ENCODE data around the gene ZNF451. TPM values are rescaled to one million over a fixed set of nuclear protein-coding genes. Genes with fewer than 3 reads are reported as not detected.

The ZNF451 gene
- total RNA-seq, 4 donors from 2014 or later = 34.9 to 102 (median 42.7) TPM

DNA sequence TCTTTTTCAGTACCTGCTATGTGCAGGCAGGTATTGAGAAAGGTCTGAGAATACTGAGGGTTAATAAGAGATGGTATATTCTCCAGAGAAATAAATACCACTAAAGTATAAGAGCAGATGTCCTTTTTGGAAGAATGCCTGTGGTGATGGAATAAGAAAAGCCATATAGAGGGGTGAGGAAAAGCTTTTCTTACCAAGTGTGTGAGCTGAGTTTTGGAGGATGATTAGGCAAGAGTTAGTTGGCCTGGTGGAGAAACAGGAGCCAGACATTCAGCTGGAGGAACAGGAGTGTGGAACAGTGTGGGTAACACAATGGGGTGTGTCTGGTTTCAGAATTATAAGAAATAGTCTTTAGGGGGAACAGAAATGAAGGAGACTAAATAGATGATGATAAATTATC is 19.9 kb downstream of the ZNF451 start:
- Histone ChIP-seq H3K27me3 (no peaks in the 10 kb centered on the region), H3K27ac (no peak overlapping the region), H3K36me3 (no peaks in the 10 kb centered on the region), H3K4me3 (no peak overlapping the region), H3K9me3 (no peaks in the 10 kb centered on the region), H3K4me1 (no peaks in the 10 kb centered on the region)
- DNase-seq (ENCODE audit: low spot score in 2 of 2) = no peak
- TF ChIP-seq CTCF (IDR thresholded peaks at IDR 0.05) (no peak), POLR2A (IDR thresholded peaks at IDR 0.05) (no peak), POLR2AphosphoS5 (IDR thresholded peaks at IDR 0.05) (no peak), EP300 (IDR thresholded peaks at IDR 0.05) (no peak)

DNA sequence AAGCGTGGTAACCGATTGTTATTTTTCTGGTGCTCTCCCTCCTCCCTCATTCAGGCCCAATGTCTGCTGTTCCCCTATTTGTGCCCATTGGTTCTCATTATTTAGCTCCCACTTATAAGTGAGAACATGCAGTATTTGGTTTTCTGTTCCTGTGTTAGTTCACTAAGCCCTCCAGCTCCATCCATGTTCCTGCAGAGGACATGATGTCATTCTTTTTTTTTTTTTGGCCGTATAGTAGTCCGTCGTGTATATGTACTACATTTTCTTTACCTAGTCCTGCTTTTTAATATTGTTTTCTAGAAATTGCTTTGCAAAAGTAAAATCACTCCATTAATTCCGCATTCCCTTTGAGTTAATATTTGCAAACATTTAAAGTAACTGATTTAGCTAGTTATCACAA is 23.1 kb downstream of the ZNF451 start:
- H3K9me3 ChIP-seq = no peaks in the 10 kb centered on the region
- H3K27ac ChIP-seq = no peak overlapping the region
- no peaks in the 10 kb centered on the region for H3K27me3 ChIP-seq
- TF ChIP-seq POLR2A (IDR thresholded peaks at IDR 0.05) (no peak), CTCF (IDR thresholded peaks at IDR 0.05) (no peak)
- H3K36me3 ChIP-seq = no peaks in the 10 kb centered on the region
- 98% methylated on average over 6 of the region's 6 CpGs for WGBS
- no peaks in the 10 kb centered on the region for H3K4me1 ChIP-seq
- no peak for DNase-seq (ENCODE audit: low spot score in 2 of 2)
- no peak overlapping the region for H3K4me3 ChIP-seq

GRCh38 chr6:57116776-57117175 is 26.8 kb downstream of the ZNF451 start:
- TF ChIP-seq CTCF (IDR thresholded peaks at IDR 0.05) = no peak
- no peak for TF ChIP-seq EP300 (IDR thresholded peaks at IDR 0.05)
- no peak for TF ChIP-seq POLR2A (IDR thresholded peaks at IDR 0.05)
- no peak for TF ChIP-seq POLR2AphosphoS5 (IDR thresholded peaks at IDR 0.05)
- no peak overlapping the region for H3K27ac ChIP-seq
- H3K36me3 ChIP-seq = no peaks in the 10 kb centered on the region
- no peak for DNase-seq (ENCODE audit: low spot score in 2 of 2)
- no peaks in the 10 kb centered on the region for H3K9me3 ChIP-seq
- H3K4me3 ChIP-seq = no peak overlapping the region
- 58% methylated on average over 1 of the region's 1 CpG for WGBS
- no peaks in the 10 kb centered on the region for H3K27me3 ChIP-seq
- H3K4me1 ChIP-seq = no peaks in the 10 kb centered on the region

DNA sequence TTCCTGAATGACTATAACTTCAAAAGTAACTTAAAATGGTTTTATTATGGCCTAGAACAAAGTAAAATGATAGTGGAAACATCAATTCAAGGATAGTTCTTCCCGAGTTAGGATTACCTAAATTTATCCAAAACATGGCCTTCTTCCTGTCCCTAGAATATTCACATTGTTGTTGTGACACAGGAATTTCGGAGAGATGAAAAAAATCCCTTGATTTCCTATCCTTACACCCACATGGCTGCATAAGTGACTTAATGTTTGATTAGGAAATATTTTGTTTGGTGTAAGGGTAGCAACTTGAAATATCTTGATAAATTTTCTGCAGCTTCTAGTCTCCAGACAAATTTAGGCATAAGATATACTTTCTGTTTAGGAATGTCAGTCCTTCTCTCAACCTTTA is 27.8 kb downstream of the ZNF451 start:
- no peaks in the 10 kb centered on the region for H3K36me3 ChIP-seq
- TF ChIP-seq POLR2A (IDR thresholded peaks at IDR 0.05) = no peak
- no peak for TF ChIP-seq EP300 (IDR thresholded peaks at IDR 0.05)
- TF ChIP-seq POLR2AphosphoS5 (IDR thresholded peaks at IDR 0.05) = no peak
- no peak for TF ChIP-seq CTCF (IDR thresholded peaks at IDR 0.05)
- no peaks in the 10 kb centered on the region for H3K4me1 ChIP-seq
- H3K27ac ChIP-seq = no peak overlapping the region
- 81% methylated on average over 2 of the region's 2 CpGs for WGBS
- no peaks in the 10 kb centered on the region for H3K27me3 ChIP-seq
- H3K4me3 ChIP-seq = no peak overlapping the region
- DNase-seq (ENCODE audit: low spot score in 2 of 2) = no peak
- H3K9me3 ChIP-seq = no peaks in the 10 kb centered on the region

GRCh38 chr6:57123111-57123510 is 33.1 kb downstream of the ZNF451 start:
- H3K27ac ChIP-seq = no peak overlapping the region
- no peaks in the 10 kb centered on the region for H3K27me3 ChIP-seq
- H3K9me3 ChIP-seq = no peaks in the 10 kb centered on the region
- no peaks in the 10 kb centered on the region for H3K4me1 ChIP-seq
- H3K36me3 ChIP-seq = no peaks in the 10 kb centered on the region
- 94% methylated on average over 1 of the region's 1 CpG for WGBS
- DNase-seq (ENCODE audit: low spot score in 2 of 2) = no peak
- no peak overlapping the region for H3K4me3 ChIP-seq
- no peak for TF ChIP-seq CTCF (IDR thresholded peaks at IDR 0.05)
- no peak for TF ChIP-seq POLR2A (IDR thresholded peaks at IDR 0.05)
